Tibial artery (tissue), 4 donors: ENCODE data around the gene MSH3.

Source experiments
- DNase-seq, 2 donors: peaks; one replicate each; pipeline ENCODE4 v3.0.0-alpha.2; 2019
- H3K27ac ChIP-seq, 2 donors: fragments of 200-600 bp; sonication (generic) in 1 of 2; 1 replicate in 1 of 2; 2 replicates in 1 of 2; pipeline ENCODE4 v1.5.1; 2018 to 2019; ENCODE audit warnings: mild to moderate bottlenecking in 1 of 2
- H3K27me3 ChIP-seq, 2 donors: fragments of 200-600 bp; sonication (generic) in 1 of 2; one replicate each; pipeline versions ENCODE4 v1.5.1 to v1.6.0; 2016 to 2019
- H3K36me3 ChIP-seq, 3 donors: fragments of 200-600 bp; sonication (generic) in 2 of 3; one replicate each; pipeline ENCODE4 v1.5.1; 2016 to 2019; ENCODE audit warnings: mild to moderate bottlenecking in 2 of 3
- H3K4me1 ChIP-seq, 4 donors: fragments of 200-600 bp; sonication (generic) in 2 of 4; 1 replicate in 3 of 4; 2 replicates in 1 of 4; pipeline ENCODE4 v1.5.1; 2016 to 2019
- H3K4me3 ChIP-seq, 2 donors: fragments of 200-600 bp; sonication (generic) in 1 of 2; 1 replicate in 1 of 2; 2 replicates in 1 of 2; pipeline ENCODE4 v1.5.1; 2018 to 2019; ENCODE audit warnings: mild to moderate bottlenecking in 2 of 2
- H3K9me3 ChIP-seq, 3 donors: fragments of 200-600 bp; sonication (generic) in 1 of 3; one replicate each; pipeline ENCODE4 v1.5.1; 2016 to 2019
- intact Hi-C: fragments of 100-400 bp; cut with DNase I; formaldehyde crosslinking; loops from one replicate; pipeline ENCODE4 v1.15.0; 2023; ENCODE audit warnings: low total_unique reads
- TF ChIP-seq, protein P1 (sequence below), 2 experiments: fragments of 200-600 bp in 1 of 2; fragments of 450-650 bp in 1 of 2; IDR thresholded peaks; one replicate each; pipeline ENCODE4 v1.5.1; 2017 to 2019; ENCODE audit warnings: antibody characterized with exemption in 2 of 2, mild to moderate bottlenecking in 1 of 2, moderate library complexity in 1 of 2

The MSH3 gene

DNA sequence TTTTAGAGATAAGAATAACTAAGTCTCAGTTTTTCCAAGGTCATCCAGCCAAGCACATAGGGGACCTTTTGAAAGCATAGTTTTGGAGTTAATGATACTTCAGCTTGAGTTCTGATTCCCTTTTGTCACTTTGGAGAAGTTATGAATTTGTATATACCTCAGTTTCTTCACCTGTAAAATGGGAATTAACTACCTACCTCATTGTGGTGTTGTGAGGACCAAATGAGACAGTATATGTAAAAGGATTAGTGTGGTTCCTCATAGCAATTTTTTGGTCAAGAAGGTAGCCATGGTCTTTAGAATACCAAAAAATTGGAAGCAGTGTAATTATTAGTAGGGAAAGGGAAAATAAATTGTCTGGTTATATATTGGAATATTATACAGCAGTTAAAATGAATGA, 98.0 kb downstream of the MSH3 start:
- Histone ChIP-seq H3K27me3 (no peaks in the 10 kb centered on the region), H3K27ac (no peak overlapping the region), H3K4me3 (no peak overlapping the region), H3K9me3 (no peaks in the 10 kb centered on the region), H3K4me1 (no peaks in the 10 kb centered on the region), H3K36me3 (peaks cover 8 to 17% (median 13%) of the 10 kb centered on the region in 3 donors)
- intact Hi-C loops = no loop called here
- DNase-seq = no peak
- TF ChIP-seq, protein P1, sequence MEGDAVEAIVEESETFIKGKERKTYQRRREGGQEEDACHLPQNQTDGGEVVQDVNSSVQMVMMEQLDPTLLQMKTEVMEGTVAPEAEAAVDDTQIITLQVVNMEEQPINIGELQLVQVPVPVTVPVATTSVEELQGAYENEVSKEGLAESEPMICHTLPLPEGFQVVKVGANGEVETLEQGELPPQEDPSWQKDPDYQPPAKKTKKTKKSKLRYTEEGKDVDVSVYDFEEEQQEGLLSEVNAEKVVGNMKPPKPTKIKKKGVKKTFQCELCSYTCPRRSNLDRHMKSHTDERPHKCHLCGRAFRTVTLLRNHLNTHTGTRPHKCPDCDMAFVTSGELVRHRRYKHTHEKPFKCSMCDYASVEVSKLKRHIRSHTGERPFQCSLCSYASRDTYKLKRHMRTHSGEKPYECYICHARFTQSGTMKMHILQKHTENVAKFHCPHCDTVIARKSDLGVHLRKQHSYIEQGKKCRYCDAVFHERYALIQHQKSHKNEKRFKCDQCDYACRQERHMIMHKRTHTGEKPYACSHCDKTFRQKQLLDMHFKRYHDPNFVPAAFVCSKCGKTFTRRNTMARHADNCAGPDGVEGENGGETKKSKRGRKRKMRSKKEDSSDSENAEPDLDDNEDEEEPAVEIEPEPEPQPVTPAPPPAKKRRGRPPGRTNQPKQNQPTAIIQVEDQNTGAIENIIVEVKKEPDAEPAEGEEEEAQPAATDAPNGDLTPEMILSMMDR (IDR thresholded peaks at IDR 0.05) = no peak

DNA sequence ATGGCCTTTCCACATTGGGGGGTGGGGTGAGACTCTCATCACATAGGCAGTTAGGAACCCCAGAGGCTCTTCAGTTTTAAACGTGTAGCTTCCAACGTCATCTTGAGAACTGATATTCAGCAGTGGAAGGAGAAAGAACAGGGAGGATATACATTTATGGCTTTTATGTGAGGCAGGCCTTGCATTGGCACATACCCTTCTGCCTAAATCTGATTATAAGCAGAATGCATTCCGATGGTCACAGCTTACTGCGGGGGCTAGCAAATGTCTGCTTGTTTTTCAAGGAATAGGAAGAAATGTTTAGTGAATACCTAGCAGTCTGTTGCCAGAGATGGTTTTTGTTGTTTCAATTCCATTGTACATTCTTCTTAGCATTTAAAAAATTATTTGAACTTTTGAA, 99.3 kb downstream of the MSH3 start:
- no peak overlapping the region for H3K4me3 ChIP-seq
- no peaks in the 10 kb centered on the region for H3K9me3 ChIP-seq
- peaks cover 0 to 12% (median 4%) of the 10 kb centered on the region in 3 donors for H3K36me3 ChIP-seq
- intact Hi-C loops = no loop called here
- no peaks in the 10 kb centered on the region for H3K27me3 ChIP-seq
- TF ChIP-seq, protein P1 (IDR thresholded peaks at IDR 0.05) = no peak
- no peak for DNase-seq
- no peaks in the 10 kb centered on the region for H3K4me1 ChIP-seq
- H3K27ac ChIP-seq = no peak overlapping the region

GRCh38 chr5:80754900-80755299, 100.4 kb downstream of the MSH3 start:
- Histone ChIP-seq H3K4me1 (no peaks in the 10 kb centered on the region), H3K9me3 (no peaks in the 10 kb centered on the region), H3K27me3 (no peaks in the 10 kb centered on the region), H3K27ac (no peak overlapping the region), H3K4me3 (no peak overlapping the region), H3K36me3 (peaks cover 0 to 12% (median 0%) of the 10 kb centered on the region in 3 donors)
- TF ChIP-seq, protein P1 (IDR thresholded peaks at IDR 0.05) = no peak
- intact Hi-C loops = no loop called here
- DNase-seq = no peak

GRCh38 chr5:80755626-80756025, 101.2 kb downstream of the MSH3 start:
- Histone ChIP-seq H3K27ac (no peak overlapping the region), H3K36me3 (peaks cover 0 to 12% (median 0%) of the 10 kb centered on the region in 3 donors), H3K9me3 (no peaks in the 10 kb centered on the region), H3K27me3 (no peaks in the 10 kb centered on the region), H3K4me3 (no peak overlapping the region), H3K4me1 (no peaks in the 10 kb centered on the region)
- DNase-seq = no peak
- TF ChIP-seq, protein P1 (IDR thresholded peaks at IDR 0.05) = no peak
- intact Hi-C loops = no loop called here

GRCh38 chr5:80756292-80756691, 101.8 kb downstream of the MSH3 start:
- Histone ChIP-seq H3K27me3 (no peaks in the 10 kb centered on the region), H3K27ac (no peak overlapping the region), H3K4me1 (no peaks in the 10 kb centered on the region), H3K4me3 (no peak overlapping the region), H3K9me3 (no peaks in the 10 kb centered on the region), H3K36me3 (peaks cover 0 to 12% (median 4%) of the 10 kb centered on the region in 3 donors)
- TF ChIP-seq, protein P1 (IDR thresholded peaks at IDR 0.05) = no peak
- intact Hi-C loops = no loop called here
- DNase-seq = no peak

DNA sequence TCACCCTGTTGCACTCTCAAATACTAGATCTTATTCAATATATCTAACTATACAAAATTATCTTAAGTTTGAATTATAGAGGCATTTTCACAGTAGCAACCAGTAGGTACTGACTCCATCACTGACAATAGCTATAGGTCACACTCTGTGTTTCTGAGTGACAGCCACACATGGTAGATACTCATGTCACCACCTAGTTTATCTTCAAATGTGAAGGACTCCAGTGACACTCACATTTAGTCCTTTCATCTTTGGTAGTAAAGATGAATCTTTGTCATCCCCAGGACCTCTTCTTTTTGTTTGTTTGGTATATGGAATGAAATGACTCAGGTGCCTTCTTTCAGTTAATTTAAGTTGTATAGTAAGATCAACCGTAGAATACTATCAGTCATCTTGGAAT, 102.8 kb downstream of the MSH3 start:
- Histone ChIP-seq H3K4me1 (no peaks in the 10 kb centered on the region), H3K9me3 (no peaks in the 10 kb centered on the region), H3K27ac (no peak overlapping the region), H3K36me3 (peaks cover 0 to 10% (median 7%) of the 10 kb centered on the region in 3 donors), H3K27me3 (no peaks in the 10 kb centered on the region), H3K4me3 (no peak overlapping the region)
- TF ChIP-seq, protein P1 (IDR thresholded peaks at IDR 0.05) = no peak
- DNase-seq = no peak
- intact Hi-C loops = no loop called here
